K562 (cell line): Measurements from ENCODE around the gene DPAGT1. TPM values are rescaled to one million over a fixed set of nuclear protein-coding genes. Genes with fewer than 3 reads are reported as not detected.

Experiments
- CBX8 ChIP-seq: fragments of 200-600 bp; sonication (generic); IDR thresholded peaks from 2 replicates; pipeline ENCODE4 v1.6.1; 2012; ENCODE audit warnings: borderline replicate concordance, mixed run types, low read depth, mild to moderate bottlenecking, moderate library complexity, mixed read lengths, low read length, control low read depth, inconsistent platforms; ENCODE audit not compliant: poor library complexity, severe bottlenecking; ENCODE audit errors: extremely low read depth
- KHSRP ChIP-seq: fragments of 450-650 bp; IDR thresholded peaks from 2 replicates; pipeline ENCODE4 v1.6.1; 2017
- LCOR ChIP-seq: sonication (generic); formaldehyde crosslinking; IDR thresholded peaks from 2 replicates; pipeline ENCODE4 v1.8.0; 2022; ENCODE audit warnings: mild to moderate bottlenecking, missing genetic modification reagents
- NELFE ChIP-seq: IDR thresholded peaks from 2 replicates; pipeline ENCODE4 v1.6.1; 2011; ENCODE audit warnings: mild to moderate bottlenecking; ENCODE audit not compliant: insufficient read depth, insufficient read length
- NR4A1 ChIP-seq, 2 experiments: fragments of 250-450 bp in 1 of 2; fragments of 450-650 bp in 1 of 2; sonication (Bioruptor Pico) in 1 of 2; IDR thresholded peaks; 2 replicates each; pipeline versions ENCODE4 v1.4.0 to v1.6.1; 2016 to 2020; ENCODE audit warnings: mild to moderate bottlenecking in 2 of 2, missing compliant biosample characterization in 1 of 2, missing genetic modification characterization in 1 of 2, moderate library complexity in 1 of 2
- RBFOX2 ChIP-seq: fragments of 200-400 bp; formaldehyde crosslinking; IDR thresholded peaks from 2 replicates; pipeline ENCODE4 v1.6.1; 2017; ENCODE audit warnings: low read depth, mild to moderate bottlenecking, low read length, moderate library complexity
- RBM14 ChIP-seq: fragments of 200-400 bp; formaldehyde crosslinking; IDR thresholded peaks from 2 replicates; pipeline ENCODE4 v1.6.1; 2018; ENCODE audit warnings: low read depth, mild to moderate bottlenecking, low read length, moderate library complexity, borderline replicate concordance; ENCODE audit not compliant: insufficient read depth
- SAFB ChIP-seq: fragments of 200-400 bp; formaldehyde crosslinking; IDR thresholded peaks from 2 replicates; pipeline ENCODE4 v1.6.1; 2017; ENCODE audit warnings: low read depth, low read length, borderline replicate concordance
- SIRT6 ChIP-seq: IDR thresholded peaks from one replicate; pipeline ENCODE4 v1.6.1; 2012; ENCODE audit warnings: low read depth, mild to moderate bottlenecking, control low read depth, inconsistent platforms, low read length, moderate library complexity
- TAF1 ChIP-seq: IDR thresholded peaks from 2 replicates; pipeline ENCODE4 v1.6.1; 2011; ENCODE audit warnings: mild to moderate bottlenecking, low read length, moderate library complexity; ENCODE audit not compliant: insufficient read depth, control insufficient read depth, severe bottlenecking; ENCODE audit errors: extremely low read depth
- TCF7L2 ChIP-seq: fragments of 150-350 bp; IDR thresholded peaks from 2 replicates; pipeline ENCODE4 v1.6.1; 2016; ENCODE audit warnings: low read depth, mild to moderate bottlenecking, low read length, moderate library complexity
- ZMIZ1 ChIP-seq, 2 experiments: fragments of 150-350 bp in 1 of 2; IDR thresholded peaks; 2 replicates each; pipeline ENCODE4 v1.6.1; 2012 to 2016; ENCODE audit warnings: low read depth in 2 of 2, low read length in 2 of 2, mild to moderate bottlenecking in 1 of 2, moderate library complexity in 1 of 2
- ZNF586 ChIP-seq: fragments of 450-650 bp; formaldehyde crosslinking; conservative IDR thresholded peaks from 2 replicates; pipeline ENCODE4 v1.4.0; 2020; ENCODE audit warnings: mild to moderate bottlenecking, moderate library complexity
- polyA plus RNA-seq, 8 experiments: library from polyadenylated mRNA; depleted of rRNA in 4 of 8; stranded (reverse) in 5 of 8; unstranded in 3 of 8; fragments of >200 nt; fragmentation: Nextera tagmentation in 2 of 8; fragmentation: Illumina TruSeq in 1 of 8; extraction: Ambion mirVana in 2 of 8; extraction: Trizol in 1 of 8; gene quantifications; 2 replicates each; pipeline versions ENCODE4 v1.2.1 to v1.2.3, GENCODE V29; 2011 to 2014; ENCODE audit warnings: inconsistent platforms in 1 of 8, missing spikeins in 1 of 8
- total RNA-seq, 7 experiments: library from RNA; depleted of rRNA in 6 of 7; stranded (reverse); fragments of >200 nt in 6 of 7; fragmentation: Illumina TruSeq in 2 of 7; extraction: Trizol in 2 of 7; gene quantifications; 2 replicates each; pipeline versions ENCODE4 v1.2.1 to v1.2.3, GENCODE V29; 2011 to 2021; ENCODE audit warnings: low replicate concordance in 1 of 7
- TF ChIP-seq, protein P1 (sequence below): fragments of 250-450 bp; sonication (Bioruptor Pico); IDR thresholded peaks from 2 replicates; pipeline ENCODE4 v1.4.0; 2020

DPAGT1 gene
- total and polyA plus RNA-seq, 9 of the 15 experiments (the other 6 are each of a cell fraction or from before 2014, with no cell fraction given): 29.9 to 135 (median 85.0) TPM

- TF ChIP-seq, protein P1, sequence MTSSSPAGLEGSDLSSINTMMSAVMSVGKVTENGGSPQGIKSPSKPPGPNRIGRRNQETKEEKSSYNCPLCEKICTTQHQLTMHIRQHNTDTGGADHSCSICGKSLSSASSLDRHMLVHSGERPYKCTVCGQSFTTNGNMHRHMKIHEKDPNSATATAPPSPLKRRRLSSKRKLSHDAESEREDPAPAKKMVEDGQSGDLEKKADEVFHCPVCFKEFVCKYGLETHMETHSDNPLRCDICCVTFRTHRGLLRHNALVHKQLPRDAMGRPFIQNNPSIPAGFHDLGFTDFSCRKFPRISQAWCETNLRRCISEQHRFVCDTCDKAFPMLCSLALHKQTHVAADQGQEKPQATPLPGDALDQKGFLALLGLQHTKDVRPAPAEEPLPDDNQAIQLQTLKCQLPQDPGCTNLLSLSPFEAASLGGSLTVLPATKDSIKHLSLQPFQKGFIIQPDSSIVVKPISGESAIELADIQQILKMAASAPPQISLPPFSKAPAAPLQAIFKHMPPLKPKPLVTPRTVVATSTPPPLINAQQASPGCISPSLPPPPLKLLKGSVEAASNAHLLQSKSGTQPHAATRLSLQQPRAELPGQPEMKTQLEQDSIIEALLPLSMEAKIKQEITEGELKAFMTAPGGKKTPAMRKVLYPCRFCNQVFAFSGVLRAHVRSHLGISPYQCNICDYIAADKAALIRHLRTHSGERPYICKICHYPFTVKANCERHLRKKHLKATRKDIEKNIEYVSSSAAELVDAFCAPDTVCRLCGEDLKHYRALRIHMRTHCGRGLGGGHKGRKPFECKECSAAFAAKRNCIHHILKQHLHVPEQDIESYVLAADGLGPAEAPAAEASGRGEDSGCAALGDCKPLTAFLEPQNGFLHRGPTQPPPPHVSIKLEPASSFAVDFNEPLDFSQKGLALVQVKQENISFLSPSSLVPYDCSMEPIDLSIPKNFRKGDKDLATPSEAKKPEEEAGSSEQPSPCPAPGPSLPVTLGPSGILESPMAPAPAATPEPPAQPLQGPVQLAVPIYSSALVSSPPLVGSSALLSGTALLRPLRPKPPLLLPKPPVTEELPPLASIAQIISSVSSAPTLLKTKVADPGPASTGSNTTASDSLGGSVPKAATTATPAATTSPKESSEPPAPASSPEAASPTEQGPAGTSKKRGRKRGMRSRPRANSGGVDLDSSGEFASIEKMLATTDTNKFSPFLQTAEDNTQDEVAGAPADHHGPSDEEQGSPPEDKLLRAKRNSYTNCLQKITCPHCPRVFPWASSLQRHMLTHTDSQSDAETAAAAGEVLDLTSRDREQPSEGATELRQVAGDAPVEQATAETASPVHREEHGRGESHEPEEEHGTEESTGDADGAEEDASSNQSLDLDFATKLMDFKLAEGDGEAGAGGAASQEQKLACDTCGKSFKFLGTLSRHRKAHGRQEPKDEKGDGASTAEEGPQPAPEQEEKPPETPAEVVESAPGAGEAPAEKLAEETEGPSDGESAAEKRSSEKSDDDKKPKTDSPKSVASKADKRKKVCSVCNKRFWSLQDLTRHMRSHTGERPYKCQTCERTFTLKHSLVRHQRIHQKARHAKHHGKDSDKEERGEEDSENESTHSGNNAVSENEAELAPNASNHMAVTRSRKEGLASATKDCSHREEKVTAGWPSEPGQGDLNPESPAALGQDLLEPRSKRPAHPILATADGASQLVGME (CRISPR knock-in tag): peak; percentile 36; the same call in 1 of the 2 replicates
- TF ChIP-seq TCF7L2 (no peak), CBX8 (no peak), RBM14 (no peak), NR4A1 (CRISPR knock-in tag; IDR thresholded peaks at IDR 0.05) (no peak), NR4A1 (tag; IDR thresholded peaks at IDR 0.05) (peak; percentile 71; the same call in 1 of the 2 replicates), ZMIZ1 (IDR thresholded peaks at IDR 0.05; ENCODE audit: low read depth in 2 of 2, low read length in 2 of 2) (peak in 1 of 2 experiments; percentile 37; a peak in 1 of 4 replicates), RBFOX2 (peak; percentile 52), LCOR (peak; percentile 83), ZNF586 (CRISPR knock-in tag) (no peak), KHSRP (no peak), SAFB (no peak), SIRT6 (no peak), TAF1 (peak; percentile 71), NELFE (no peak)
Observed at GRCh38 chr11:119101759-119102423, at the start of gene DPAGT1 (continued).
